PC-9 (cell line): ENCODE data around the gene ADCY4.

Experiments used
- EZH2 ChIP-seq: fragments of 200-600 bp; sonication (generic); IDR thresholded peaks from 2 replicates; pipeline ENCODE4 v1.8.0; 2017; ENCODE audit warnings: antibody characterized with exemption, low read depth
- TF ChIP-seq, protein P1 (sequence below): fragments of 200-600 bp; sonication (generic); conservative IDR thresholded peaks from 2 replicates; pipeline ENCODE4 v1.6.1; 2017; ENCODE audit warnings: mixed run types, antibody characterized with exemption, mild to moderate bottlenecking, moderate library complexity

DNA sequence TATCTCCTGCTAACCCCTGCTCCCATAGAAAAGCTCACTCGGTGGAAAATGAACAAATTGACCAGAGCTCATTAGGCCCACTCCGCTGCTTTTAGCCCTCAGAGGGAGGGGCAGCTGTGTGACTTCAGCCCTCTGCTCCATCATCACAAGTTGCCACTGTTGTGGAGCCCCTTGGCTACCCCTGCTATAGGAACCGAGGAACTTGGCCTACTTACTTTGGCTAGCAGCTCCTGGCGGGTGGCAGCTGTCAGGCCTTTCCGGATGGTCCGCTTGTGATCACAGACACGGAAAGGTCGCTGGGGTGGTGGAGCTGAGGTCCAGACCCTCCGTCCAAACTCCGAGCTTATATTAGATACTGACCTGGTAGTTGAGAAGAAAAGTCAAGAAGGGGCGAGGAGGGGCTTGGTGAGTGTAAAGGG lies 27.7 kb downstream of the ADCY4 start:
- TF ChIP-seq EZH2: no peak
- TF ChIP-seq, protein P1, sequence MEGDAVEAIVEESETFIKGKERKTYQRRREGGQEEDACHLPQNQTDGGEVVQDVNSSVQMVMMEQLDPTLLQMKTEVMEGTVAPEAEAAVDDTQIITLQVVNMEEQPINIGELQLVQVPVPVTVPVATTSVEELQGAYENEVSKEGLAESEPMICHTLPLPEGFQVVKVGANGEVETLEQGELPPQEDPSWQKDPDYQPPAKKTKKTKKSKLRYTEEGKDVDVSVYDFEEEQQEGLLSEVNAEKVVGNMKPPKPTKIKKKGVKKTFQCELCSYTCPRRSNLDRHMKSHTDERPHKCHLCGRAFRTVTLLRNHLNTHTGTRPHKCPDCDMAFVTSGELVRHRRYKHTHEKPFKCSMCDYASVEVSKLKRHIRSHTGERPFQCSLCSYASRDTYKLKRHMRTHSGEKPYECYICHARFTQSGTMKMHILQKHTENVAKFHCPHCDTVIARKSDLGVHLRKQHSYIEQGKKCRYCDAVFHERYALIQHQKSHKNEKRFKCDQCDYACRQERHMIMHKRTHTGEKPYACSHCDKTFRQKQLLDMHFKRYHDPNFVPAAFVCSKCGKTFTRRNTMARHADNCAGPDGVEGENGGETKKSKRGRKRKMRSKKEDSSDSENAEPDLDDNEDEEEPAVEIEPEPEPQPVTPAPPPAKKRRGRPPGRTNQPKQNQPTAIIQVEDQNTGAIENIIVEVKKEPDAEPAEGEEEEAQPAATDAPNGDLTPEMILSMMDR: no peak
